Upper lobe of left lung (tissue), 4 donors: Measurements from ENCODE around the gene C17orf100.

Experiments
- EP300 ChIP-seq, 4 donors: sonication (generic); formaldehyde crosslinking; IDR thresholded peaks; one replicate each; pipeline ENCODE4 v1.5.1; 2017; ENCODE audit warnings: antibody characterized with exemption in 4 of 4, control low read depth in 2 of 4
- POLR2A ChIP-seq, 4 donors: fragments of 450-650 bp; IDR thresholded peaks; one replicate each; pipeline ENCODE4 v1.5.1; 2016 to 2017; ENCODE audit warnings: antibody characterized with exemption in 4 of 4, mild to moderate bottlenecking in 2 of 4

GRCh38 chr17:6641247-6641863 lies 10.2 kb upstream of the C17orf100 start:
- no peak for TF ChIP-seq EP300 (IDR thresholded peaks at IDR 0.05)
- TF ChIP-seq POLR2A (IDR thresholded peaks at IDR 0.05) = no peak
